GM12878 (cell line): ENCODE measurements around the gene CPNE4. TPM values are rescaled to one million over a fixed set of nuclear protein-coding genes. Genes with fewer than 3 reads are reported as not detected.

ENCODE experiments used
- ATAC-seq: fragments of 200-7000 bp; cut with Tn5 transposase; 3 replicates; pipeline ENCODE4 v1.9.1; 2020; ENCODE audit warnings: mild to moderate bottlenecking, moderate library complexity
- BruUV-seq: library from RNA; stranded (reverse); fragments of 400-500 nt; replicated peaks from 2 replicates; lab custom pipeline; 2021; lab: Mats Ljungman, UMichigan
- CTCF ChIA-PET: fragments of 300-600 bp; sonication (Branson Sonifier 250); formaldehyde crosslinking; extraction: SDS; loops from one replicate; lab custom pipeline; 2021; ENCODE audit warnings: inconsistent platforms; lab: Yijun Ruan, JAX
- POLR2A ChIA-PET: fragments of 350-600 bp; formaldehyde crosslinking; extraction: SDS; loops from one replicate; lab custom pipeline; 2021; ENCODE audit warnings: inconsistent platforms; lab: Charles Lee
- RAD21 ChIA-PET: fragments of 300-600 bp; sonication (Branson Sonifier 250); formaldehyde crosslinking; loops from one replicate; lab custom pipeline; 2023; ENCODE audit warnings: antibody characterized with exemption; ENCODE audit not compliant: unreplicated experiment; lab: Charles Lee
- SMC1A ChIA-PET: fragments of 300-600 bp; sonication (Branson Sonifier 250); formaldehyde crosslinking; loops from one replicate; lab custom pipeline; 2023; ENCODE audit not compliant: unreplicated experiment, uncharacterized antibody; lab: Charles Lee
- DNase-seq: peaks from one replicate; pipeline ENCODE4 v3.0.0-alpha.2; 2011; ENCODE audit warnings: low read depth, low spot score
- FAIRE-seq: peaks from 3 replicates; lab custom pipeline; 2011; peaks lifted over from hg19 to GRCh38; lab: Jason Lieb, UNC
- H2AFZ ChIP-seq: 2 replicates; pipeline ENCODE4 v1.6.0; 2011; ENCODE audit warnings: low read depth, low read length, control low read depth; ENCODE audit not compliant: control insufficient read depth
- H3K27ac ChIP-seq: 2 replicates; pipeline ENCODE4 v1.5.1; 2011; ENCODE audit warnings: control low read depth; ENCODE audit not compliant: control insufficient read depth, insufficient read depth
- H3K27me3 ChIP-seq, 2 experiments: replicated peaks in 1 of 2; 2 replicates each; pipeline versions ENCODE4 v1.6.0 to v1.6.1; 2011; ENCODE audit warnings: low read length in 1 of 2; ENCODE audit not compliant: control insufficient read depth in 2 of 2, insufficient read depth in 2 of 2
- H3K36me3 ChIP-seq, 2 experiments: 2 replicates each; pipeline ENCODE4 v1.5.1; 2011; ENCODE audit warnings: low read length in 1 of 2; ENCODE audit not compliant: control insufficient read depth in 2 of 2, insufficient read depth in 2 of 2
- H3K4me1 ChIP-seq: 2 replicates; pipeline ENCODE4 v1.6.1; 2011; ENCODE audit warnings: mild to moderate bottlenecking, low read length, moderate library complexity, mixed read lengths; ENCODE audit not compliant: control insufficient read depth, insufficient read depth
- H3K4me2 ChIP-seq: 2 replicates; pipeline ENCODE4 v1.6.0; 2011; ENCODE audit warnings: control low read depth; ENCODE audit not compliant: control insufficient read depth, insufficient read depth
- H3K4me3 ChIP-seq: fragments of 200-600 bp; sonication (generic); 2 replicates; pipeline ENCODE4 v1.5.1; 2016
- H3K79me2 ChIP-seq: 2 replicates; pipeline ENCODE4 v1.6.0; 2011; ENCODE audit warnings: low read length; ENCODE audit not compliant: control insufficient read depth, insufficient read depth
- H3K9ac ChIP-seq: 2 replicates; pipeline ENCODE4 v1.8.0; 2011; ENCODE audit warnings: low read length, control low read depth, mixed read lengths; ENCODE audit not compliant: control insufficient read depth, insufficient read depth
- H3K9me3 ChIP-seq: replicated peaks from 3 replicates; pipeline ENCODE4 v1.5.1; 2011; ENCODE audit warnings: mild to moderate bottlenecking, low read length; ENCODE audit not compliant: control insufficient read depth, insufficient read depth
- H4K20me1 ChIP-seq: 2 replicates; pipeline ENCODE4 v1.6.0; 2011; ENCODE audit not compliant: control insufficient read depth, insufficient read depth
- BHLHE40 ChIP-seq, 2 experiments: fragments of 450-650 bp in 1 of 2; IDR thresholded peaks; 2 replicates each; pipeline ENCODE4 v1.6.1; 2011 to 2017; ENCODE audit warnings: low read depth in 2 of 2, borderline replicate concordance in 1 of 2, improper control_type of control experiment in 1 of 2, low read length in 1 of 2, mild to moderate bottlenecking in 1 of 2
- CEBPB ChIP-seq, 2 experiments: fragments of 150-350 bp in 1 of 2; IDR thresholded peaks; 2 replicates each; pipeline ENCODE4 v1.6.1; 2012 to 2014; ENCODE audit warnings: low read depth in 2 of 2, low read length in 2 of 2, borderline replicate concordance in 1 of 2, inconsistent platforms in 1 of 2
- DPF2 ChIP-seq: fragments of 450-650 bp; IDR thresholded peaks from 2 replicates; pipeline ENCODE4 v1.6.1; 2017; ENCODE audit warnings: mild to moderate bottlenecking
- E2F4 ChIP-seq: IDR thresholded peaks from 2 replicates; pipeline ENCODE4 v1.6.1; 2012; ENCODE audit warnings: low read depth, low read length, improper control_type of control experiment
- IRF4 ChIP-seq: IDR thresholded peaks from 2 replicates; pipeline ENCODE4 v1.6.1; 2011; ENCODE audit warnings: low read depth, low read length
- MEF2A ChIP-seq: IDR thresholded peaks from 2 replicates; pipeline ENCODE4 v1.6.1; 2011; ENCODE audit warnings: low read depth, mild to moderate bottlenecking, low read length, moderate library complexity; ENCODE audit not compliant: insufficient read depth
- MEF2B ChIP-seq: fragments of 450-650 bp; IDR thresholded peaks from 2 replicates; pipeline ENCODE4 v1.6.1; 2018; ENCODE audit warnings: mild to moderate bottlenecking, moderate library complexity; ENCODE audit not compliant: partially characterized antibody, poor library complexity, severe bottlenecking
- NBN ChIP-seq: fragments of 450-650 bp; IDR thresholded peaks from 2 replicates; pipeline ENCODE4 v1.6.1; 2016
- POLR2AphosphoS2 ChIP-seq: IDR thresholded peaks from 2 replicates; pipeline ENCODE4 v1.6.1; 2011; ENCODE audit warnings: low read depth, mild to moderate bottlenecking, low read length, improper control_type of control experiment, moderate library complexity
- POU2F2 ChIP-seq: IDR thresholded peaks from 3 replicates; pipeline ENCODE4 v1.6.1; 2011; ENCODE audit warnings: low read depth, mild to moderate bottlenecking, low read length, borderline replicate concordance
- RAD21 ChIP-seq: IDR thresholded peaks from 2 replicates; pipeline ENCODE4 v1.6.1; 2011; ENCODE audit warnings: mild to moderate bottlenecking, low read depth, low read length, moderate library complexity; ENCODE audit not compliant: insufficient read depth
- SIN3A ChIP-seq: IDR thresholded peaks from 2 replicates; pipeline ENCODE4 v1.6.1; 2012; ENCODE audit warnings: low read depth, low read length, improper control_type of control experiment
- SMAD1 ChIP-seq: fragments of 450-650 bp; IDR thresholded peaks from 2 replicates; pipeline ENCODE4 v1.6.1; 2018; ENCODE audit warnings: mild to moderate bottlenecking, low read depth; ENCODE audit not compliant: partially characterized antibody
- SP1 ChIP-seq: IDR thresholded peaks from one replicate; pipeline ENCODE4 v1.6.1; 2011; ENCODE audit warnings: low read depth, low read length
- SUPT20H ChIP-seq: IDR thresholded peaks from 2 replicates; pipeline ENCODE4 v1.6.1; 2011; ENCODE audit warnings: low read depth, mild to moderate bottlenecking, low read length, moderate library complexity, borderline replicate concordance; ENCODE audit not compliant: control insufficient read depth
- TBL1XR1 ChIP-seq: IDR thresholded peaks from 2 replicates; pipeline ENCODE4 v1.6.1; 2012; ENCODE audit warnings: low read depth, low read length, improper control_type of control experiment
- TCF3 ChIP-seq: IDR thresholded peaks from 2 replicates; pipeline ENCODE4 v1.6.1; 2012; ENCODE audit warnings: low read depth, mild to moderate bottlenecking, low read length, borderline replicate concordance; ENCODE audit not compliant: insufficient read depth
- TCF7 ChIP-seq: IDR thresholded peaks from 2 replicates; pipeline ENCODE4 v1.6.1; 2014; ENCODE audit warnings: antibody characterized with exemption, borderline replicate concordance
- YBX1 ChIP-seq: fragments of 450-650 bp; IDR thresholded peaks from 2 replicates; pipeline ENCODE4 v1.6.1; 2016; ENCODE audit warnings: antibody characterized with exemption
- ZBTB33 ChIP-seq: fragments of 450-650 bp; IDR thresholded peaks from 2 replicates; pipeline ENCODE4 v1.6.1; 2017; ENCODE audit warnings: mild to moderate bottlenecking
- ZNF207 ChIP-seq: fragments of 450-650 bp; IDR thresholded peaks from 2 replicates; pipeline ENCODE4 v1.6.1; 2014; ENCODE audit warnings: antibody characterized with exemption, mild to moderate bottlenecking, borderline replicate concordance
- WGBS: methylation state at CpG from one replicate; pipeline ENCODE4 v1.1.6; 2016; ENCODE audit warnings: low lambda C conversion rate; ENCODE audit not compliant: insufficient replicate concordance, insufficient coverage; ENCODE audit errors: missing lambda C conversion rate; 5-methylcytosine and 5-hydroxymethylcytosine counted together
- in situ Hi-C: fragments of 300-500 bp; cut with MboI; formaldehyde crosslinking; loops from 9 replicates; pipeline ENCODE4 v1.14.3; 2018; ENCODE audit warnings: mixed read lengths
- intact Hi-C: fragments of 100-400 bp; cut with micrococcal nuclease; formaldehyde crosslinking; loops from one replicate; pipeline ENCODE4 v1.14.2; 2022; ENCODE audit not compliant: unreplicated experiment
- polyA plus RNA-seq, 11 experiments: library from polyadenylated mRNA; depleted of rRNA in 4 of 11; unstranded in 6 of 11; stranded (reverse) in 5 of 11; fragments of >200 nt; fragmentation: Nextera tagmentation in 4 of 11; fragmentation: Illumina TruSeq in 1 of 11; extraction: Ambion mirVana in 4 of 11; extraction: Trizol in 1 of 11; gene quantifications; 1 replicate in 1 of 11; 2 replicates in 10 of 11; pipeline versions ENCODE4 v1.2.1 to v1.2.3, GENCODE V29; 2011 to 2016; ENCODE audit warnings: inconsistent platforms in 2 of 11, missing spikeins in 2 of 11, low read depth in 1 of 11
- total RNA-seq, 4 experiments: library from RNA; depleted of rRNA in 3 of 4; stranded (reverse); fragments of >200 nt in 3 of 4; fragmentation: Illumina TruSeq in 1 of 4; extraction: Trizol in 1 of 4; gene quantifications; 2 replicates each; pipeline versions ENCODE4 v1.2.1 to v1.2.3, GENCODE V29; 2013 to 2021

The CPNE4 gene
- total and polyA plus RNA-seq, 10 of the 15 experiments (the other 5 are each of a cell fraction or from before 2014, with no cell fraction given) = 0.17 to 1.9 (median 0.48) TPM; not detected in 1

GRCh38 chr3:131797776-131798175 lies 237.0 kb downstream of the CPNE4 start (continued):
- TF ChIP-seq SIN3A (no peak), E2F4 (no peak), SMAD1 (no peak), ZNF207 (no peak)

- H4K20me1 ChIP-seq = no peaks in the 10 kb centered on the region
- in situ Hi-C loops = no loop called here
- H3K9me3 ChIP-seq = no peaks in the 10 kb centered on the region
- intact Hi-C loops = loop anchor here (5.0 kb wide), 2 partner anchors 84 to 764 kb away; no protein-coding TSS in a partner anchor
- ChIA-PET POLR2A (no interaction called here), SMC1A (interaction anchor here (1.0 to 6.7 kb wide), 24 partner anchors 9 to 277 kb away, joined by 3 to 75 read pairs (median 6); partner anchors contain the start of gene CPNE4), CTCF (interaction anchor here (1.1 to 7.0 kb wide), 17 partner anchors 13 to 763 kb away, joined by 3 to 118 read pairs (median 9); no protein-coding TSS in a partner anchor), RAD21 (interaction anchor here (0.7 to 6.6 kb wide), 14 partner anchors 9 to 247 kb away, joined by 3 to 54 read pairs (median 6); partner anchors contain the start of gene CPNE4)
- FAIRE-seq (peak; percentile 62), DNase-seq (peak; percentile 61), ATAC-seq (peak; percentile 68)
- WGBS = 2% methylated on average over 4 of the region's 4 CpGs
- no peak overlapping the region for H2AFZ ChIP-seq
- no peak overlapping the region for H3K4me3 ChIP-seq
- no peak overlapping the region for H3K4me2 ChIP-seq
- peaks cover 8% of the 10 kb centered on the region for H3K4me1 ChIP-seq
- BruUV-seq = no TSS peak
- no peaks in the 10 kb centered on the region for H3K36me3 ChIP-seq
- H3K9ac ChIP-seq = no peak overlapping the region
- no peaks in the 10 kb centered on the region for H3K27me3 ChIP-seq
- H3K79me2 ChIP-seq = no peaks in the 10 kb centered on the region
- no peak overlapping the region for H3K27ac ChIP-seq
- no peak for TF ChIP-seq RAD21
- TF ChIP-seq IRF4 = no peak
- TF ChIP-seq SP1 = no peak
- no peak for TF ChIP-seq ZBTB33
- no peak for TF ChIP-seq TCF3
- TF ChIP-seq BHLHE40 (IDR thresholded peaks at IDR 0.05; ENCODE audit: borderline replicate concordance in 1 of 2, low read depth in 2 of 2, low read length in 1 of 2) = peak; percentile 12 to 34; a peak in 1 of 4 replicates
- no peak for TF ChIP-seq MEF2A
- no peak for TF ChIP-seq CEBPB (IDR thresholded peaks at IDR 0.05; ENCODE audit: borderline replicate concordance in 1 of 2, low read depth in 2 of 2, low read length in 2 of 2)
- TF ChIP-seq NBN = no peak
- TF ChIP-seq TBL1XR1 = peak; percentile 71; the same call in 1 of the 2 replicates
- TF ChIP-seq MEF2B = peak; percentile 73
- TF ChIP-seq POLR2AphosphoS2 = no peak
- no peak for TF ChIP-seq YBX1
- 0 out of 2 replicates have a peak, but pooled peaks have one; percentile 16 for TF ChIP-seq DPF2
- TF ChIP-seq POU2F2 = 0 out of 3 replicates have a peak, but pooled peaks have one; percentile 22
- TF ChIP-seq SUPT20H = no peak
- TF ChIP-seq TCF7 = no peak
Measured at GRCh38 chr3:131796558-131797198, 238.1 kb downstream of the CPNE4 start.
